Measurements from ENCODE around the gene HOXD13.

Gene HOXD13

GRCh38 chr2:176130957-176131847 is 38.7 kb downstream of the HOXD13 start:
- no peak overlapping the region for H3K27ac ChIP-seq
- TF ChIP-seq ZFX (IDR thresholded peaks at IDR 0.05), result no peak
- TF ChIP-seq, protein P1, sequence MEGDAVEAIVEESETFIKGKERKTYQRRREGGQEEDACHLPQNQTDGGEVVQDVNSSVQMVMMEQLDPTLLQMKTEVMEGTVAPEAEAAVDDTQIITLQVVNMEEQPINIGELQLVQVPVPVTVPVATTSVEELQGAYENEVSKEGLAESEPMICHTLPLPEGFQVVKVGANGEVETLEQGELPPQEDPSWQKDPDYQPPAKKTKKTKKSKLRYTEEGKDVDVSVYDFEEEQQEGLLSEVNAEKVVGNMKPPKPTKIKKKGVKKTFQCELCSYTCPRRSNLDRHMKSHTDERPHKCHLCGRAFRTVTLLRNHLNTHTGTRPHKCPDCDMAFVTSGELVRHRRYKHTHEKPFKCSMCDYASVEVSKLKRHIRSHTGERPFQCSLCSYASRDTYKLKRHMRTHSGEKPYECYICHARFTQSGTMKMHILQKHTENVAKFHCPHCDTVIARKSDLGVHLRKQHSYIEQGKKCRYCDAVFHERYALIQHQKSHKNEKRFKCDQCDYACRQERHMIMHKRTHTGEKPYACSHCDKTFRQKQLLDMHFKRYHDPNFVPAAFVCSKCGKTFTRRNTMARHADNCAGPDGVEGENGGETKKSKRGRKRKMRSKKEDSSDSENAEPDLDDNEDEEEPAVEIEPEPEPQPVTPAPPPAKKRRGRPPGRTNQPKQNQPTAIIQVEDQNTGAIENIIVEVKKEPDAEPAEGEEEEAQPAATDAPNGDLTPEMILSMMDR (conservative IDR thresholded peaks at IDR 0.05), result no peak

DNA sequence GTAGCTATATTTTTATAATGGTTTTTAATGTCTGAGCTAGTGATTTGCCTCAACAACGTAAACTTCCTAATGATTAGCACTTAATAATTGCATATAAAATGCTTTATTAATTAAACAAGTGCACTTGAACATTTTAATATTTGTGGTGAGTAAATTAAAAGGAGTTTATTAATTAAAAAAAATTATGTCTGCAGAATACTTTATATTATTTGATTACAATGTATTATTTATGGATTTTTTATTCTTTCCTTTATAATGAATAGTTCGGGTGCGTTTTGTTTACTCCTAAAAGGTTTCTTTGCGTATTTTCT is 39.3 kb downstream of the HOXD13 start:
- TF ChIP-seq ZFX (IDR thresholded peaks at IDR 0.05), result no peak
- TF ChIP-seq, protein P1 (conservative IDR thresholded peaks at IDR 0.05), result no peak
- no peak overlapping the region for H3K27ac ChIP-seq

DNA sequence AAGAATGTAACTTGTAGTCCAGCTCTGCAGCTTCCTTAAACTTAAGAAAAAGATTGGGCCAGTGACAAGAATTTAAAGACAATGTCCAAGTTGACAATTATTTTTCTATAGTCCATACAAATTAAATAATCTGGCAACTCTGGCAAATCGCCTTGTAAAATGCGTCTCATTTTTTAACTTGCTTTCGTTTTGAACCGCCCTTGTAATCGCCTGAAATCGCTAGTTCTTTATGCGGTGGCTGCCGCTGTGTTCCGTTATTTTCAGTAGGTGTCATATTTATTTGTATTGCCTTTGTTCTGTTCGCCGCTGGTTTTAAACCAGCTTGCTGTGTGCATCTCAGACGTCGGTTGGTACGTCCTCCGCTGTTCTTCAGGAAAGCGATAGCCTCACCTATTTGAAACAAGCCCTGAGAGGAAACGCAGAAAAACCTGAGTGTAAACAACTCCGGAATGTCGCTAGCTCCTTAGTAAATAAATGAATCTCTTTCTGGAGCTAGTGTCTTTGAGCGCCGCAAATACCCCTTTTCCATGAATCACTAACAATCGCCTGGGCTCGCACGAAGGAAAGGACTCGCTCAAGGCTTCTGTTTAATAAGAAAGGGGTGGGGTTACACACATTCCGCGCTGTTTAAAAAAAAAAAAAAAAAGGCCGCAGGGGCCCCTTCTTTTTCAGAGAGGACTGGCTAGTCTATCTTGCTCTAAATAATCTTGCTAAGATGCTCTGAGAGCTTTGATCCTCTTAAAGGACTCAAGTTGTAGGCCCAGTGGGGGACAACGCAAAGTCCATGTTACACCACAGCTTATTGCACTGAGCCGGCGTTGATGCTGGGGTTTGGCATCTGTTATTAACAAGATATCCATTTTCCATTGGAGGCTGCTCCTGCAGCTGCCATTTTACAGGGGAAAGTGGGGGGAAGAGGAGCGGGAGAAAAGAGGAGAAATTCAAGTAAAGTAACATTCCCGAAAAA is 40.0 kb downstream of the HOXD13 start:
- no peak overlapping the region for H3K27ac ChIP-seq
- TF ChIP-seq, protein P1 (conservative IDR thresholded peaks at IDR 0.05), result no peak
- TF ChIP-seq ZFX (IDR thresholded peaks at IDR 0.05), result no peak

DNA sequence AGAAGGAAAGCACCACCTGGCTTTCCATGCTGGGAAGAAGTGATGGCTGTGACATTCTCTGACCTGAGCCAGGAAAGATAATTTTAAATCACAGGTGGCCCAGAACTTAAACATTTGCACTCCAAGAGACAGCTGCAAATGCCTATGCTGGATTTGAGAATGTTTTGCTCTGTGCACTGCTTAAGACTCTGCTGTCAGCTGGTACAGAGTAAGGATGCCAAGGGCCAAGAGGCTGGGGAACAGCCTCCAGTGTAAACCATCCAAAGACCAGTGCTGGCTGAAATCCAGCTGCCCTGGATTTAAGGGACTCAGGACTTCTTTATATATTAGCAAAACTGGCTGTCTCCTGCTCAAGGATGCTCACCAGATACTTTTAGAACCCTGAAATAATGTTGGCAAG is 40.9 kb downstream of the HOXD13 start:
- no peak overlapping the region for H3K27ac ChIP-seq
- no peak for TF ChIP-seq ZFX (IDR thresholded peaks at IDR 0.05)
- TF ChIP-seq, protein P1 (conservative IDR thresholded peaks at IDR 0.05), result no peak

GRCh38 chr2:176134035-176134434 is 41.5 kb downstream of the HOXD13 start:
- no peak overlapping the region for H3K27ac ChIP-seq
- TF ChIP-seq, protein P1 (conservative IDR thresholded peaks at IDR 0.05), result no peak
- no peak for TF ChIP-seq ZFX (IDR thresholded peaks at IDR 0.05)

DNA sequence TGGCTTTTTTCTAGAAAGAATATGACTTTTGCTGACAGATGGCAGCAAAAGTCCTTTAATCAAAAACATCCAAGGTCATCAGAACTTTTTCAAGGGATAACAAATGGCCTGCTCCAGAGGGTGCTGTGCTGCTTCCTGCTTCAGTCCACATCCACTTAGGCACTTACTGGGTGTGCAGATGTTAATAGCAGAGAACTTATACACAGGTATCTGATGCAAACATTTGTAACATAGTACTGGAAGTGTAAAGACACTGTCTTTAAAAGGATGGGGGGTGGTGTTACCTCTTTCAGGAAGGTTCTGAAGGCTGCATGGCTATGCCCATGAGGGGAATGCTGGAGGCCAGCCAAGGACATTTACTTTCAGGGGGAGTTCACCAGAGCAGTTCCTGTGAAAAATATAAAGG is 42.5 kb downstream of the HOXD13 start:
- TF ChIP-seq ZFX (IDR thresholded peaks at IDR 0.05), result no peak
- TF ChIP-seq, protein P1 (conservative IDR thresholded peaks at IDR 0.05), result no peak
- H3K27ac ChIP-seq, result no peak overlapping the region
